ENCODE results near the gene SERPINI1. TPM values are rescaled to one million over a fixed set of nuclear protein-coding genes. Genes with fewer than 3 reads are reported as not detected.

SERPINI1 gene, protein sequence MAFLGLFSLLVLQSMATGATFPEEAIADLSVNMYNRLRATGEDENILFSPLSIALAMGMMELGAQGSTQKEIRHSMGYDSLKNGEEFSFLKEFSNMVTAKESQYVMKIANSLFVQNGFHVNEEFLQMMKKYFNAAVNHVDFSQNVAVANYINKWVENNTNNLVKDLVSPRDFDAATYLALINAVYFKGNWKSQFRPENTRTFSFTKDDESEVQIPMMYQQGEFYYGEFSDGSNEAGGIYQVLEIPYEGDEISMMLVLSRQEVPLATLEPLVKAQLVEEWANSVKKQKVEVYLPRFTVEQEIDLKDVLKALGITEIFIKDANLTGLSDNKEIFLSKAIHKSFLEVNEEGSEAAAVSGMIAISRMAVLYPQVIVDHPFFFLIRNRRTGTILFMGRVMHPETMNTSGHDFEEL
- 10.1 TPM for total RNA-seq
- polyA plus RNA-seq (ENCODE audit: insufficient read depth in 1 of 8, insufficient read length in 8 of 8, low replicate concordance in 1 of 8), result 10 to 100 TPM in 2 of 8 donors, 1 to 10 TPM in 6; 6.3 to 15.0 (median 8.0) TPM
- long read RNA-seq, donor 1, partial matches to known transcripts, result 0 of 4 reads
- long read RNA-seq, donor 1, other reads (novel, unspliced or antisense), result 0 of 4 reads
- long read RNA-seq, donor 2, result 0 reads
- long read RNA-seq, donor 3, partial matches to known transcripts, result 0 of 3 reads
- long read RNA-seq, donor 3, other reads (novel, unspliced or antisense), result 0 of 3 reads
- long read RNA-seq, donor 4, partial matches to known transcripts, result 0 of 2 reads
- long read RNA-seq, donor 4, other reads (novel, unspliced or antisense), result 0 of 2 reads
- long read RNA-seq, donor 5, transcript SERPINI1-202 (9 exons, 1,890 nt), result major isoform, 11 of 18 reads
- long read RNA-seq, donor 5, partial matches to known transcripts, result 6 of 18 reads
- long read RNA-seq, donor 5, other reads (novel, unspliced or antisense), result 0 of 18 reads
- long read RNA-seq, donor 6, partial matches to known transcripts, result 0 of 4 reads
- long read RNA-seq, donor 6, other reads (novel, unspliced or antisense), result 0 of 4 reads
- long read RNA-seq, donor 7, transcript SERPINI1-202 (9 exons, 1,890 nt), result major isoform, 5 of 5 reads
- long read RNA-seq, donor 7, partial matches to known transcripts, result 0 of 5 reads
- long read RNA-seq, donor 7, other reads (novel, unspliced or antisense), result 0 of 5 reads
- long read RNA-seq, donor 8, partial matches to known transcripts, result 0 of 4 reads
- long read RNA-seq, donor 8, other reads (novel, unspliced or antisense), result 0 of 4 reads
- long read RNA-seq, donor 9, transcript SERPINI1-202 (9 exons, 1,890 nt), result major isoform, 5 of 5 reads
- long read RNA-seq, donor 9, partial matches to known transcripts, result 0 of 5 reads
- long read RNA-seq, donor 9, other reads (novel, unspliced or antisense), result 0 of 5 reads
- long read RNA-seq, donor 10, partial matches to known transcripts, result 0 of 4 reads
- long read RNA-seq, donor 10, other reads (novel, unspliced or antisense), result 0 of 4 reads
- long read RNA-seq, donor 11, partial matches to known transcripts, result 0 of 3 reads
- long read RNA-seq, donor 11, other reads (novel, unspliced or antisense), result 0 of 3 reads

DNA sequence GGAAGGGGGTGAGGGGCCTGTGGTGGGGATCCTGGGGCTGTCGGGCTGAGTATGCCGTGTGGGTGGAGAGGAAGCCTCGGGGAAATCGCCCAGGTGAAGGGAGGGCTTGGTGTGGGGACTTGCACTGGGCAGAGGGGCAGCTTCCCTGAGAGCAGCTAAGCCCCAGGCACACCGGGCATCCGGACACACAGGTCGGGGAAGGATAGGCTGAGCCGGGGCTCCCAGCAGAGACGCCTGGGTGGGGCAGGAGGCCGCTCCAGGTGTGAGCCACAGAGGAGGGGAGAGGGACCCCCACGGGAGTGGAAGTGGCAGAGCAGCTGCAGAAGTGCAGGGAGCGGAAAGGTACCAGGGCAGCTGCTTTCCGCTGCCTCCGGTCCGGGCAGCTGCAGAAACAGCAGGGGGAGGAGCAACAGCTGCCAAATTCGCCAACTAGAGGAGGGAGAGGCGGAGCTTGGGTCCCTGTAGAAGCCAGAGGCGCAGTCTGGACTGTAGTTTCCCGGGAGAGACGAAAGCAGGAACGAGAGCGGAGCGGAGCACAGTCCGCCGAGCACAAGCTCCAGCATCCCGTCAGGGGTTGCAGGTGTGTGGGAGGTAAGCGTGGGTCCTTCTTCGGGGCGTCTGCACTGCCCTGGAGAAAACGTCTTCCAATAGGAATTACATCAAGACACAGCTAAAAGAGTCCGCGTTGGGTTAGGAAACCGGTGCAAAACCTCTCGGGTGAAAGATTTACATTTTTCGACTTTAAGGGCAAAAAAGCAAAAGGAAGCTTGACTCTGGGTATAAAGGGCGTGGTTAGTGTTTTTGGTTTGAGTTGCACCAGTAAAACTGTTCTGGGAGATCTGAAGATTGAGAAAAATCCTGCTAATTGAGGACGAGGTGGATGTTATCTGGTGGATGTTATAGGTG lies at the start of gene SERPINI1:
TSS of gene SERPINI1 (plus strand) at position 489 of the 906 bp plus-strand sequence. CDS start 53,408 bp downstream, outside the sequence.
- Histone ChIP-seq H3K9me3 (replicated peaks; ENCODE audit: control insufficient read depth, low read depth, low read length) (no peaks in the 10 kb centered on the region), H3K4me3 (ENCODE audit: low read length) (peak within 1 kb of the TSS; percentile 73), H3K4me1 (ENCODE audit: control insufficient read depth, insufficient read depth, low read length) (peaks cover 7% of the 10 kb centered on the region), H3K27ac (ENCODE audit: low read length) (peak within 1 kb of the TSS; percentile 85), H3K27me3 (ENCODE audit: control insufficient read depth, insufficient read depth, low read length) (no peaks in the 10 kb centered on the region), H3K36me3 (ENCODE audit: control insufficient read depth, insufficient read depth, low read length) (no peaks in the 10 kb centered on the region)
- under 1% methylated on average over 29 of the region's 37 CpGs for WGBS (ENCODE audit: insufficient coverage)
- peak; percentile 94 for DNase-seq

DNA sequence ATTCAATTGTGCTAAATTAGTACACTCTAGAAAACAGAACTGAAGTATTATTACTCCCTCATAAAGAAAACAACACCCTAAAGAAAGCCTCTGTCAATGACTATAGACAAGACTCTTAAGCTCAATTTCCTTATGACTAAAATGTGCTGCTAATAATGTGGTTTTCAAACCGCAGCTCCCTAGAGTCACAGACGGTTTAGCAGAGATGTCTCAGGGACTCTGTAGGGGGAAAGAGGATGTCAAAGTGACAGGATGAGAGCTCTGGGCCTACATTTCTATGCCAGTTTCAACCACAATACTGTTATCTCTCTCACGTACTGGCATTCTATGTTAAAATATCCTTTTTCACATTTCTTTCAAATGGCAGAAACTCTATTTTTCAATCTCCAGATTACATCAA lies 44.2 kb upstream of the SERPINI1 start:
- no peak overlapping the region for H3K4me3 ChIP-seq (ENCODE audit: low read length)
- H3K9me3 ChIP-seq (replicated peaks; ENCODE audit: control insufficient read depth, low read depth, low read length), result no peaks in the 10 kb centered on the region
- H3K4me1 ChIP-seq (ENCODE audit: control insufficient read depth, insufficient read depth, low read length), result no peaks in the 10 kb centered on the region
- WGBS (ENCODE audit: insufficient coverage), result no CpG with 5 or more reads among the region's 3 CpGs
- peaks cover 14% of the 10 kb centered on the region for H3K36me3 ChIP-seq (ENCODE audit: control insufficient read depth, insufficient read depth, low read length)
- no peak overlapping the region for H3K27ac ChIP-seq (ENCODE audit: low read length)
- H3K27me3 ChIP-seq (ENCODE audit: control insufficient read depth, insufficient read depth, low read length), result no peaks in the 10 kb centered on the region
- no peak for DNase-seq

DNA sequence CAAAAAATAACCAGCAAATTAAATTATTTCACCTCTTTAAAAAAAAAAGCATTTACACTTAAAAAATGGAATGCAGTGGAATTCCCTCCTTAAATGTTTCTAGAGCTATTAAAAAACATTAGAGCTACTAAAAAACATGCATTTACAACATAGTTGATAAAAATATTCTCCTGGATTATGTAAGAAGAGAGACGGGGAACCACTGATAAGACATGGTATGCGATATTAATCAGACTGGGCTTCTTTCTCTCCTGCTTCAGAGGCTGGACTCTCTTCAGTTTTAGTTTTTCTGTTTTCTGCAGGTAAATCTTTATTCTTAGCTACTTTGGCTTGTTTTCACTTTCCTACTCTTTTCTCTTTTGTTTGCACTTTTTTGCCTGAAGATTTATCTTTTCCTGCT lies 41.4 kb upstream of the SERPINI1 start:
- no peak overlapping the region for H3K27ac ChIP-seq (ENCODE audit: low read length)
- H3K27me3 ChIP-seq (ENCODE audit: control insufficient read depth, insufficient read depth, low read length), result no peaks in the 10 kb centered on the region
- no CpG with 5 or more reads among the region's 2 CpGs for WGBS (ENCODE audit: insufficient coverage)
- peaks cover 12% of the 10 kb centered on the region for H3K36me3 ChIP-seq (ENCODE audit: control insufficient read depth, insufficient read depth, low read length)
- H3K4me3 ChIP-seq (ENCODE audit: low read length), result no peak overlapping the region
- no peaks in the 10 kb centered on the region for H3K4me1 ChIP-seq (ENCODE audit: control insufficient read depth, insufficient read depth, low read length)
- no peaks in the 10 kb centered on the region for H3K9me3 ChIP-seq (replicated peaks; ENCODE audit: control insufficient read depth, low read depth, low read length)
- DNase-seq, result no peak

DNA sequence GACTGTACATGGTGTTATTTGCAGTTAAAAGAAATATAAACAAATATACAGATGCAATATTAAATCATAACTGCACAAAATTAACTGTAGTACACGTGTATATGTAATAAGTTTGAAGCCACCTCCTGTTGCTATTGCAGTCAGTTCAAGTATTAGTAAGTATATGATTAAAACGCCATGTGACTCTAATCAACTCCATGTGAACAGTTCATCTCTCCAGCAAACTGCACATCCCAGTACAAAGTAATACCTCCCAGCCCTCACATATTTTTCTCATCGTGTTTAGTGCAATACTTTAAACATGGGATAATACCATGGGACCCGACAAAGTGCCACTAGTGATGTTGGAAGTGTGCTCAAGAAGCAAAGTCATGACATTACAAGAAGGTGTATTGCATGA lies 35.5 kb upstream of the SERPINI1 start:
- H3K4me1 ChIP-seq (ENCODE audit: control insufficient read depth, insufficient read depth, low read length), result no peaks in the 10 kb centered on the region
- no CpG with 5 or more reads among the region's 4 CpGs for WGBS (ENCODE audit: insufficient coverage)
- H3K36me3 ChIP-seq (ENCODE audit: control insufficient read depth, insufficient read depth, low read length), result peaks cover 10% of the 10 kb centered on the region
- DNase-seq, result no peak
- H3K27me3 ChIP-seq (ENCODE audit: control insufficient read depth, insufficient read depth, low read length), result no peaks in the 10 kb centered on the region
- H3K4me3 ChIP-seq (ENCODE audit: low read length), result no peak overlapping the region
- H3K9me3 ChIP-seq (replicated peaks; ENCODE audit: control insufficient read depth, low read depth, low read length), result no peaks in the 10 kb centered on the region
- H3K27ac ChIP-seq (ENCODE audit: low read length), result no peak overlapping the region

DNA sequence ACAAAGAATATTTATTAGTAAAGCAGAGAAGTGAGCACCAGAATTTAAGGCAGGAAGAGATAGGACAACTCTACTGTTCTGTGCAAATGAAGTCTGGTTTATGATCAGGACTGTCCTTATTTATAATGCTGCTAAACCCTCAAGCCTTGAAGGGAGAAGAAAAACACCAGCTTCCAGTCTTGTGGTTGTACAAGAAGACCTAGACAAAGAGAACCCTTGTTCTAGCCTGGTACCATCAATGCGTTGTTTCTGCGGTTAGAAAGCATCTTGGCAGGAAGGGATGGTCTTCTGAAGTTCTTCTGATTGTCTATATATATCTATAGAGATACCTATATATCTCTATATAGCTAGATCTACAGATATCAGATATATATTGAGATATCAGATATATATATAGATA lies 34.6 kb upstream of the SERPINI1 start:
- Histone ChIP-seq H3K36me3 (ENCODE audit: control insufficient read depth, insufficient read depth, low read length) (peaks cover 7% of the 10 kb centered on the region), H3K4me1 (ENCODE audit: control insufficient read depth, insufficient read depth, low read length) (no peaks in the 10 kb centered on the region), H3K4me3 (ENCODE audit: low read length) (no peak overlapping the region), H3K9me3 (replicated peaks; ENCODE audit: control insufficient read depth, low read depth, low read length) (no peaks in the 10 kb centered on the region), H3K27ac (ENCODE audit: low read length) (no peak overlapping the region), H3K27me3 (ENCODE audit: control insufficient read depth, insufficient read depth, low read length) (no peaks in the 10 kb centered on the region)
- no CpG with 5 or more reads among the region's 2 CpGs for WGBS (ENCODE audit: insufficient coverage)
- no peak for DNase-seq

DNA sequence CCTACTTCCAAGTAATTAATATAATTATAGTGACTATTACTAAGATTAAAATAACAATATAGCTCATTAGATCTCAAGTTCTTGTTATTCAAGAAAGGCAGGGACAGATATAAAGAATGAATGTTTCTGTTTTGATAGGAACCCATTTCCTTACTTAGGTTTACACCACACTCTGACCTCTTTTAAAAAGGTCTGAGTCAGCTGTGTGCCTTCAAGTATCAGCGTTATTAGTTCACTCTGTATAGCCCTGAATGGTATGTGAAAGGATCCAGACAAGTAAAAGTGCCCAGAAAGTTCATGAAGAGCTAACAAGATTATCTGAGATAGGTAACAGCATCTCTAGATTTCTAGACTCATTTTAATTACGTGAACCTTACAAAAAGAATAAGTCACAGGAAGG lies 29.7 kb upstream of the SERPINI1 start:
- no peaks in the 10 kb centered on the region for H3K4me1 ChIP-seq (ENCODE audit: control insufficient read depth, insufficient read depth, low read length)
- H3K27ac ChIP-seq (ENCODE audit: low read length), result no peak overlapping the region
- H3K4me3 ChIP-seq (ENCODE audit: low read length), result no peak overlapping the region
- H3K27me3 ChIP-seq (ENCODE audit: control insufficient read depth, insufficient read depth, low read length), result no peaks in the 10 kb centered on the region
- H3K36me3 ChIP-seq (ENCODE audit: control insufficient read depth, insufficient read depth, low read length), result peaks cover 24% of the 10 kb centered on the region
- H3K9me3 ChIP-seq (replicated peaks; ENCODE audit: control insufficient read depth, low read depth, low read length), result no peaks in the 10 kb centered on the region
- WGBS (ENCODE audit: insufficient coverage), result no CpG with 5 or more reads among the region's 2 CpGs
- no peak for DNase-seq

DNA sequence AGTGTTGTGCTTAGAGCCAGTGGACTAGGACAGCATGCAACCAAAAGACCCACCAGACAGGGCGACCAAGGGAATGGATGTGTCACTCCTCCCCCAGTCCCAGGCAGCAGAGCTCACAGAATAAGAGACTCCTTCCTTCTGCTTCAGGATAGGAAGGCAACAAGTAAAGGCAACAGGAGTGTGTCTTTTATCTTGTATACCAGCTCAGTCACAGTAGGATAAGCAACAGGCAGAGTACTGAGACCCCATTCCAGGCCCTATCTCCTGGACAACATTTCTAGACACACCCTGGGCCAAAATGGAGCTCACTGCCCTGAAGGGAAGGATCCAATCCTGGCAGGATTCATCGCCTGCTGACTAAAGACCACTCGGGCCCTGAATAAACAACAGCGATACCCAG lies 25.8 kb upstream of the SERPINI1 start:
- Histone ChIP-seq H3K4me1 (ENCODE audit: control insufficient read depth, insufficient read depth, low read length) (no peaks in the 10 kb centered on the region), H3K36me3 (ENCODE audit: control insufficient read depth, insufficient read depth, low read length) (peaks cover 18% of the 10 kb centered on the region), H3K4me3 (ENCODE audit: low read length) (no peak overlapping the region), H3K27me3 (ENCODE audit: control insufficient read depth, insufficient read depth, low read length) (no peaks in the 10 kb centered on the region), H3K27ac (ENCODE audit: low read length) (no peak overlapping the region), H3K9me3 (replicated peaks; ENCODE audit: control insufficient read depth, low read depth, low read length) (no peaks in the 10 kb centered on the region)
- WGBS (ENCODE audit: insufficient coverage), result 89% methylated on average over 3 of the region's 4 CpGs
- no peak for DNase-seq

DNA sequence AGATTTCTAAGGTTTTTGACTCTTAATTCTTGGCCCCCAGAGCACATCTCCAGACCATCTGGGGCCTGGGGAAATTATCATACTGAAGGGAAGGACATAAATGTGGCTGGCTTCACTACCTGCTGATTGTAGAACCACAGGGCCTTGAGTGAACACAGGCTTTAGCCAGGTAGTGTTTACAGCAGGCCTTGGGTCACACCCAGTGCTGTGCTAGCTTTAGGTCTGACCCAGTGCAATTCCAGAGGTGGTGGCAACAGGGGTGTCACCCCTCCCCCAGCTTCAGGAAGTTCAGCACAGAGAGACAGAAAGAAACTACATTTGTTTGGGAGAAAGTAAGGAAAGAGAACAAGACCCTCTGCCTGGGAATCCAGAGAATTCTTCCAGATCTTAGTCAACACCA lies 25.0 kb upstream of the SERPINI1 start:
- no peaks in the 10 kb centered on the region for H3K4me1 ChIP-seq (ENCODE audit: control insufficient read depth, insufficient read depth, low read length)
- DNase-seq, result no peak
- peaks cover 18% of the 10 kb centered on the region for H3K36me3 ChIP-seq (ENCODE audit: control insufficient read depth, insufficient read depth, low read length)
- H3K27me3 ChIP-seq (ENCODE audit: control insufficient read depth, insufficient read depth, low read length), result no peaks in the 10 kb centered on the region
- H3K27ac ChIP-seq (ENCODE audit: low read length), result no peak overlapping the region
- H3K9me3 ChIP-seq (replicated peaks; ENCODE audit: control insufficient read depth, low read depth, low read length), result no peaks in the 10 kb centered on the region
- no peak overlapping the region for H3K4me3 ChIP-seq (ENCODE audit: low read length)

DNA sequence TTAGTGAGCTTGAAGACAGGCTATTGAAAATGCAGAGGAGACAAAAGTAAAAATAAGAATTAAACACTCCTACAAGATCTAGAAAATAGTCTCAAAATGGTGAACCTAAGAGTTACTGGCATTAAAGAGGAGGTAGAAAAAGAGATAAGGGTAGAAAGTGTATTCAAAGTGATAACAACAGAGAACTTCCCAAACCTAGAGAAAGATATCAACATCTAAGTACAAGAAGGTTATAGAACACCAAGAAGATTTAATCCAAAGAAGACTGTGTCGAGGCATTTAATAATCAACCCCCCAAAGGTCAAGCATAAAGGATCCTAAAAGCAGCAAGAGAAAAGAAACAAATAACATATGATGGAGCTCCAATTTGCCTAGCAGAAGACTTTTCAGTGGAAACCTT lies 24.1 kb upstream of the SERPINI1 start:
- Histone ChIP-seq H3K27me3 (ENCODE audit: control insufficient read depth, insufficient read depth, low read length) (no peaks in the 10 kb centered on the region), H3K4me1 (ENCODE audit: control insufficient read depth, insufficient read depth, low read length) (no peaks in the 10 kb centered on the region), H3K27ac (ENCODE audit: low read length) (no peak overlapping the region), H3K4me3 (ENCODE audit: low read length) (no peak overlapping the region), H3K36me3 (ENCODE audit: control insufficient read depth, insufficient read depth, low read length) (peaks cover 18% of the 10 kb centered on the region), H3K9me3 (replicated peaks; ENCODE audit: control insufficient read depth, low read depth, low read length) (no peaks in the 10 kb centered on the region)
- no CpG with 5 or more reads among the region's 1 CpG for WGBS (ENCODE audit: insufficient coverage)
- DNase-seq, result no peak
